SU-DHL-6 (cell line): Measurements from ENCODE around the gene DIAPH3.

Experiments
- CTCF ChIP-seq: fragments of 200-600 bp; sonication (generic); IDR thresholded peaks from one replicate; pipeline ENCODE4 v1.5.1; 2017; ENCODE audit warnings: antibody characterized with exemption, mild to moderate bottlenecking, low read length, moderate library complexity; ENCODE audit not compliant: insufficient read depth, poor library complexity, severe bottlenecking
- EZH2phosphoT487 ChIP-seq: fragments of 200-600 bp; sonication (generic), shearing (Covaris generic); conservative IDR thresholded peaks from 2 replicates; pipeline ENCODE4 v1.6.1; 2018; ENCODE audit warnings: mild to moderate bottlenecking, antibody characterized with exemption, low read length, moderate library complexity, mixed read lengths

GRCh38 chr13:60152904-60153303 is 10.8 kb downstream of the DIAPH3 start:
- TF ChIP-seq EZH2phosphoT487 (no peak), CTCF (no peak)
